ENCODE data around the gene GHDC. TPM values are rescaled to one million over a fixed set of nuclear protein-coding genes. Genes with fewer than 3 reads are reported as not detected.

GHDC gene
- total RNA-seq, 5 donors from 2014 or later (not counting 1 experiment from before 2014, with no cell fraction given): 15.8 to 26.2 (median 22.5) TPM

DNA sequence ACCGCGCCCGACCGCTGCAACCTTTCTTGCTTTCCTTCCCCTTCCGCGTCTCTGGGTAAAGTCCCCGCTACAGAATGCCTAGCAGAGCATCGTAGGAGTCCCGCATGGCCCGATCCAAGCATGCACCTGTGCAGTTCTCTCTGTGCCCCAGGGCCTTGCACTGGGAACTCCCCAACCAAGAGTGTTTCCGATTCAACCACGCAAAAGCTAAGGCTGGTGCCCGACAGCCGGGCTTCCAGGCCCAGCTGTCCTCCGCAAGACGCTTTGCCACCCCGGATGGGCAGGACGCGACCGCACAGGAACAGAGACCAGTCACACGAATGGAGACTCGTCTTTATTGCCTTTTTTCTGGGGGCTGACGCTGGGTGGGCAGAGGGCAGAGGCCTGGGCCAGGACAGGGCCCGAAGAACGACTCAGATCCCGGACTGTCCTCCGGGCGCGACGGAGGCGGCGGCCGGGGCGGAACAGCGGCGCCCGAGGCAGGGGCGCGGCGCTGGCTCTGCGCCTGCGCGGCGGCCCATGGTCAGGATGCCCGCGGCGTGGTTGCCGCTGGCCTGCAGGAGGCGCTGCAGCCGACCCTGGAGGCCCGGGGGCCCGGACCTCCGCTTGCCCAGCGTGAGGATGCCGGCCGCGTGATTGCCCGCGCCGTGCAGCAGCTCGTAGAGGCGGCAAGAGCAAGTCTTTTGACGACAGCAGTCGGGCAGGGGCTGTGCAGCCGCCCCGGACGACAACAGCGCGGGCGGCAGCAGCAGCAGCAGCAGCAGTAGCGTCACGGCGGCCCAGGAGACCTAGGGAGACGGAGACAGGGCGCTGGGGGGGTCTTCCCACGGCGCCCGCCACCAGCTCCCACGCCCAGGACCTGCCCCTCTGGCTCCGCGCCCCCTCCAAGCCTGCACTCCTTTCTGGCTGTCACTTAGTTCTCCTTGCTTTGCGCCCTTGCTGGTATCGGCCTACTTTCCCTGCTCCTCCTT, 10.3 kb downstream of the GHDC start:
- peaks cover 7 to 12% of the 10 kb centered on the region in 2 donors for H3K27me3 Mint-ChIP-seq
- Histone ChIP-seq H3K4me1 (ENCODE audit: control insufficient read depth in 1 of 2, extremely low read depth in 1 of 2, insufficient read depth in 2 of 2, low read length in 2 of 2) (peaks cover 5 to 51% of the 10 kb centered on the region in 2 experiments), H3K36me3 (ENCODE audit: control insufficient read depth in 2 of 2, extremely low read depth in 1 of 2, insufficient read depth in 1 of 2, low read length in 1 of 2) (no peaks in the 10 kb centered on the region), H3K27ac (ENCODE audit: low read length) (peak overlapping the region; percentile 66), H3K27me3 (replicated peaks in 1 of 2; ENCODE audit: control insufficient read depth in 2 of 2, extremely low read depth in 1 of 2, insufficient read depth in 2 of 2, low read length in 1 of 2) (peaks cover 0 to 21% of the 10 kb centered on the region in 2 experiments), H3K9me3 (no peaks in the 10 kb centered on the region), H3K4me3 (ENCODE audit: control insufficient read depth in 1 of 2, extremely low read depth in 1 of 2, low read length in 1 of 2) (peak overlapping the region; percentile 62 to 80)
- DNase-seq (peak; percentile 36 to 85 (median 56)), ATAC-seq (replicated peaks in 1 of 4) (peak; percentile 73 to 81 (median 78))
- H3K36me3 Mint-ChIP-seq: no peaks in the 10 kb centered on the region
- peaks cover 35 to 55% (median 35%) of the 10 kb centered on the region in 3 donors for H3K4me1 Mint-ChIP-seq
- H3K27ac Mint-ChIP-seq: peak overlapping the region; percentile 79 to 88
- ChIA-PET POLR2A (no interaction called here), CTCF (interaction anchor here in 1 of 2 donors (1.4 kb wide), 1 partner anchor 10 kb away, joined by 5 read pairs; the partner anchor contains the start of gene GHDC)
- peak overlapping the region; percentile 84 to 90 (median 89) for H3K4me3 Mint-ChIP-seq
- 4% methylated on average over 83 of the region's 83 CpGs for WGBS (ENCODE audit: insufficient coverage)
- no peaks in the 10 kb centered on the region for H3K9me3 Mint-ChIP-seq

DNA sequence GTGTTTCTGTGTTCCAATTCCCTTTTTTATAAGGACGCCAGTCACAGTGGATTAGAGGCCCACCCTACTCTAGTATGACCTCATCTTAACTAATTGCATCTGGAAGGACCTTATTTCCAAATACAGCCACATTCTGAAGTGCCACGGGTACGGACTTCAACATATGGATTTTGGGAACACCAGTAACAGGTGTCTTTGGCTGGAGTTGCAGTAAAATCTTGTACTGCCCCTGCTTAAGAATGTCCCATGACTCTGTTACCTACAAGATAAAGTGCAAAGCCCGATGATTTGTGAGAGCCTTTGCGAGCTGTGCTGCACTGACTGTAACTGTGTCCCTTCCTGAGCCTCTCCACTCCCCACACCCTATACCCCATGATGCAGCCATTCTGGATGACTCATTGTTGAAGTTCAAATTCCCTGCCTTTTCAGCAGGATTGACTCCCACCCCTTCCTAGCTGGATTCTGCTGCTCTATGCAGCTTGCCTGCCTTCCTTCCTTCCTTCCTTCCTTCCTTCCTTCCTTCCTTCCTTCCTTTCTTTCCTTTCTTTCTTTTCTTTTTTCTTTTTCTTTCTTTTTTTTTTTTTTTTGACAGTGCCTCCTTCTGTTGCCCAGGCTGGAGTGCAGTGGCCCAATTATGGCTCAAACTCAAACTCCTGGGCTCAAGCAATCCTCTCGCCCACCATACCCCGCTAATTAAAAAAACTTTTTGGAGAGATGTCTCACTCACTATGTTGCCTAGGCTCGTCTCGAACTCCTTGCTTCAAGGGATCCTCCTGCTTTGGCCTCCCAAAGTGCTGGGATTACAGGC, 11.2 kb downstream of the GHDC start:
- Histone ChIP-seq H3K9me3 (no peaks in the 10 kb centered on the region), H3K4me3 (ENCODE audit: control insufficient read depth in 1 of 2, extremely low read depth in 1 of 2, low read length in 1 of 2) (peak overlapping the region; percentile 62 to 80), H3K36me3 (ENCODE audit: control insufficient read depth in 2 of 2, extremely low read depth in 1 of 2, insufficient read depth in 1 of 2, low read length in 1 of 2) (no peaks in the 10 kb centered on the region), H3K27me3 (replicated peaks in 1 of 2; ENCODE audit: control insufficient read depth in 2 of 2, extremely low read depth in 1 of 2, insufficient read depth in 2 of 2, low read length in 1 of 2) (peaks cover 0 to 30% of the 10 kb centered on the region in 2 experiments), H3K4me1 (ENCODE audit: control insufficient read depth in 1 of 2, extremely low read depth in 1 of 2, insufficient read depth in 2 of 2, low read length in 2 of 2) (peaks cover 5 to 60% of the 10 kb centered on the region in 2 experiments), H3K27ac (ENCODE audit: low read length) (peak overlapping the region; percentile 66)
- Mint-ChIP-seq H3K4me1 (peaks cover 40 to 63% (median 42%) of the 10 kb centered on the region in 3 donors), H3K27me3 (peaks cover 11 to 15% of the 10 kb centered on the region in 2 donors), H3K36me3 (no peaks in the 10 kb centered on the region), H3K27ac (peak overlapping the region; percentile 71 to 88), H3K9me3 (no peaks in the 10 kb centered on the region), H3K4me3 (peak overlapping the region; percentile 84 to 90 (median 89))
- WGBS (ENCODE audit: insufficient coverage): 52% methylated on average over 6 of the region's 9 CpGs
- DNase-seq (no peak), ATAC-seq (replicated peaks in 1 of 4) (no peak)
- ChIA-PET CTCF (interaction anchor here in 1 of 2 donors (0.6 to 1.4 kb wide), 2 partner anchors 11 to 85 kb away, joined by 3 to 5 read pairs; partner anchors contain the start of gene GHDC), POLR2A (no interaction called here)

DNA sequence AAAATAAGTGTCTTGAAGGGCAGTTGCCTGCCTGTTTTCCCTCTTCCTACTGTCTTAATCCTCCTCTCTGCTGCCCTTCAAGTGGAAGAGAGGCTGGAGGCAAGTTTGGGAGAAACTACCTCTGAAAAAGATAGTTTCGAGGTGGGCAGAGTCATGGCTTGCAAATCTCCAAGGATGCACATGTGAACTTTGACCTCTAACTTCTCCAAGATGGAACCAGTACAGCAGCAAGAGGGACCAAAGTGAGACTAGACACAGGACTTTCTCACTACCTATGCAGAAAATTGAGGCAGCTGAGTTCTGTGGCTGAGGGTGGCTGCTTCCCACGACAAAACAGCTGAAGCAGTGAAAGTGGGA, 12.5 kb downstream of the GHDC start:
- peak overlapping the region; percentile 43 to 84 (median 54) for H3K4me3 Mint-ChIP-seq
- no peak overlapping the region for H3K27ac ChIP-seq (ENCODE audit: low read length)
- H3K27ac Mint-ChIP-seq: no peak overlapping the region
- no peak overlapping the region for H3K4me3 ChIP-seq (ENCODE audit: control insufficient read depth in 1 of 2, extremely low read depth in 1 of 2, low read length in 1 of 2)
- DNase-seq (no peak), ATAC-seq (replicated peaks in 1 of 4) (no peak)
- WGBS (ENCODE audit: insufficient coverage): no CpG with 5 or more reads among the region's 2 CpGs
- H3K4me1 Mint-ChIP-seq: peaks cover 40 to 66% (median 42%) of the 10 kb centered on the region in 3 donors
- H3K27me3 ChIP-seq (replicated peaks in 1 of 2; ENCODE audit: control insufficient read depth in 2 of 2, extremely low read depth in 1 of 2, insufficient read depth in 2 of 2, low read length in 1 of 2): peaks cover 0 to 33% of the 10 kb centered on the region in 2 experiments
- H3K4me1 ChIP-seq (ENCODE audit: control insufficient read depth in 1 of 2, extremely low read depth in 1 of 2, insufficient read depth in 2 of 2, low read length in 2 of 2): peaks cover 5 to 60% of the 10 kb centered on the region in 2 experiments
- H3K9me3 Mint-ChIP-seq: no peaks in the 10 kb centered on the region
- peaks cover 11 to 20% of the 10 kb centered on the region in 2 donors for H3K27me3 Mint-ChIP-seq
- no peaks in the 10 kb centered on the region for H3K9me3 ChIP-seq
- H3K36me3 ChIP-seq (ENCODE audit: control insufficient read depth in 2 of 2, extremely low read depth in 1 of 2, insufficient read depth in 1 of 2, low read length in 1 of 2): no peaks in the 10 kb centered on the region
- H3K36me3 Mint-ChIP-seq: no peaks in the 10 kb centered on the region
- ChIA-PET POLR2A (interaction anchor here (0.6 to 0.7 kb wide), 3 partner anchors 24 to 1755 kb away, joined by 3 to 6 read pairs (median 3); no protein-coding TSS in a partner anchor), CTCF (interaction anchor here in 1 of 2 donors (0.5 to 1.0 kb wide), 3 partner anchors 66 to 164 kb away, joined by 3 to 8 read pairs (median 3); no protein-coding TSS in a partner anchor)

DNA sequence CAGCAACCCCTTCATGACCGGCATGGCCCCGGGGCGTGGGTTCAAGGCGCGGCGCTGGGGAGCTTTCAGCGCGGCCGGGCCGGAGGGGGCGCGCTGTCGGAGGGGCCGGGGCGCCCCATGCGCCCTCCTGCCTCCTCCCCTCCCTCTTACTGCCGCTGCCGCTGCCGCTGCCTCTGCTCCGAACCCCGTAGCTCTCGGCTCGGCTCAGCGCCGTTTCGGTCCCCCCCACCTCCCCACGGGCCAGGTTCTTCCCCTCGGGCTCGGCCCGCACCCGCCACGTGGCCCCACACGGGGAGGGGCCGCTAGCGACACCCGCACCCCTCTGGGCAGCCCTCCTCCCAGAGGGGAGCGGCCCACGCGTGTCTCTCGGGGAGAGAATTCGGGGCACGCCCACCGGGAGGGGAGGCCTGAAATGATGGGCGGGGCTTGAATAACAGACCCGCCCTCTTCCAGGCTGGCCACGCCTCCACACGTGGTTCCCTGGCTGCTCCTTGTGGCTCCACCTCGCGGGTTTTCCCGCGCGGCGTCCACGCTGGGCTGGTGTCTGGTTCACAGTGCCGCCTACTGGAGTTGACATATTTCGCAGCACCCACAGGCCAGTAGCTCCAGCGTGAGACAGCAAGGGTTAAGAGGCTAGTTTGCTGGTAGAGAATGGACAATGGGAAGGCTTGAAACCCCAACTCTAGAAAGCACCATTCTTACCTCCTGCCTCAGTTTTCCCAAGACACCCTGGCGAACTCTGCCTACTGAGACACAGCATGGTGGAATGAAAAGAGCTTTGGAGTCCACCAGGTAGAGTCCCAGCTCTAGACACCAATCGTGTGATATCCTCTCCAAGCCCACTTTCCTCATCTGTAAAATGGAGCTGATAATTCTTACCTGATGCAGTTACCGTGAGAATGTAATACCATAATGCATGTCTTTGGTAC, 13.1 kb downstream of the GHDC start, which contains the start of gene KCNH4:
KCNH4 (minus strand) TSS at position 221 of the 929 bp plus-strand sequence; CDS start at position 24, 197 bp downstream.
- 0% methylated on average over 37 of the region's 60 CpGs for WGBS (ENCODE audit: insufficient coverage)
- H3K4me3 Mint-ChIP-seq: peak within 1 kb of the TSS; percentile 54 to 84 (median 58)
- Histone ChIP-seq H3K36me3 (ENCODE audit: control insufficient read depth in 2 of 2, extremely low read depth in 1 of 2, insufficient read depth in 1 of 2, low read length in 1 of 2) (no peaks in the 10 kb centered on the region), H3K27ac (ENCODE audit: low read length) (no peak within 1 kb of the TSS), H3K9me3 (no peaks in the 10 kb centered on the region), H3K4me1 (ENCODE audit: control insufficient read depth in 1 of 2, extremely low read depth in 1 of 2, insufficient read depth in 2 of 2, low read length in 2 of 2) (peaks cover 5 to 60% of the 10 kb centered on the region in 2 experiments), H3K4me3 (ENCODE audit: control insufficient read depth in 1 of 2, extremely low read depth in 1 of 2, low read length in 1 of 2) (peak within 1 kb of the TSS; percentile 37 to 56), H3K27me3 (replicated peaks in 1 of 2; ENCODE audit: control insufficient read depth in 2 of 2, extremely low read depth in 1 of 2, insufficient read depth in 2 of 2, low read length in 1 of 2) (peaks cover 0 to 33% of the 10 kb centered on the region in 2 experiments)
- DNase-seq (peak; percentile 52 to 93 (median 75)), ATAC-seq (replicated peaks in 1 of 4) (peak; percentile 37 to 63 (median 44))
- POLR2A ChIA-PET: interaction anchor here (0.5 to 0.6 kb wide), 4 partner anchors 21 to 1756 kb away, joined by 3 to 6 read pairs (median 5); partner anchors contain the start of gene ODAD4 (in 1 of the 2)
- H3K4me1 Mint-ChIP-seq: peaks cover 40 to 66% (median 42%) of the 10 kb centered on the region in 3 donors
- H3K27me3 Mint-ChIP-seq: peaks cover 11 to 20% of the 10 kb centered on the region in 2 donors
- no peaks in the 10 kb centered on the region for H3K36me3 Mint-ChIP-seq
- H3K9me3 Mint-ChIP-seq: no peaks in the 10 kb centered on the region
- CTCF ChIA-PET: interaction anchor here (0.5 to 1.3 kb wide), 5 partner anchors 13 to 163 kb away, joined by 3 to 8 read pairs (median 3); partner anchors contain the start of gene GHDC (in 1 of the 2)
- no peak within 1 kb of the TSS for H3K27ac Mint-ChIP-seq

DNA sequence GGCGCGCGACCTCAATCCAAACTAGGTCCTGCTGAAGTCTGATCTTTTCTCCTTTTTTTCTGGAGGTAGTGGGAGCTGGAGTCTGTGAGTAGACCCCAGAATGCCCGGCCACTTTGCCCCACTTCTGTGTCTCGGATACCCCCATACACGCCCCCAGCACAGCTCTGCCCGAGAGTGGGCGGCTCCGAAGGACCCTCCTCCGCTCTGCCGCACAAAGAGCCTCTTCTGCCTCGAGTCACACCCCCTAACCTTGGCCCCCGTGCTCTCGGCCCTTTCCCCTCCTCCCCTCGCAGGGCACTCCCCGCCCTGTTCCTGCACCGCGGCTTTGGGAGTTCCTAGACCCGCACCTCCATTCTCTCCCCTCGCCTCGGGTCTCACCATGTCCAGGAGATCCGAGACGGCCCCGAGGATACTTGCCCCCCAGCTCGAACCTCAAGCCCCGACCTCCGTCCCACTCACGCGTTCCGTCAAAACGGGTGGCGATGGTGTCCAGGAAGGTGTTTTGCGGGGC, 13.8 kb downstream of the GHDC start:
- Histone ChIP-seq H3K4me3 (ENCODE audit: control insufficient read depth in 1 of 2, extremely low read depth in 1 of 2, low read length in 1 of 2) (peak overlapping the region; percentile 37 to 56), H3K27me3 (replicated peaks in 1 of 2; ENCODE audit: control insufficient read depth in 2 of 2, extremely low read depth in 1 of 2, insufficient read depth in 2 of 2, low read length in 1 of 2) (peaks cover 0 to 35% of the 10 kb centered on the region in 2 experiments), H3K27ac (ENCODE audit: low read length) (no peak overlapping the region), H3K4me1 (ENCODE audit: control insufficient read depth in 1 of 2, extremely low read depth in 1 of 2, insufficient read depth in 2 of 2, low read length in 2 of 2) (peaks cover 5 to 57% of the 10 kb centered on the region in 2 experiments), H3K9me3 (no peaks in the 10 kb centered on the region), H3K36me3 (ENCODE audit: control insufficient read depth in 2 of 2, extremely low read depth in 1 of 2, insufficient read depth in 1 of 2, low read length in 1 of 2) (no peaks in the 10 kb centered on the region)
- Mint-ChIP-seq H3K4me1 (peaks cover 40 to 65% (median 42%) of the 10 kb centered on the region in 3 donors), H3K27me3 (peaks cover 11 to 20% of the 10 kb centered on the region in 2 donors), H3K36me3 (no peaks in the 10 kb centered on the region), H3K27ac (no peak overlapping the region), H3K9me3 (no peaks in the 10 kb centered on the region), H3K4me3 (peak overlapping the region; percentile 41 to 84 (median 58))
- DNase-seq: no peak
- CTCF ChIA-PET: interaction anchor here in 1 of 2 donors (1.3 kb wide), 1 partner anchor 14 kb away, joined by 3 read pairs; the partner anchor contains the start of gene GHDC
- WGBS (ENCODE audit: insufficient coverage): 4% methylated on average over 29 of the region's 33 CpGs
- no peak for ATAC-seq (replicated peaks in 1 of 4)
- POLR2A ChIA-PET: interaction anchor here in 1 of 2 donors (0.5 to 0.6 kb wide), 2 partner anchors 20 to 250 kb away, joined by 4 to 6 read pairs; partner anchors contain the start of gene ODAD4
